Measurements from ENCODE around the gene MFSD6L.

MFSD6L gene

GRCh38 chr17:8844229-8845218 lies 45.4 kb upstream of the MFSD6L start:
- Histone ChIP-seq H3K4me2 (ENCODE audit: low read depth, low read length, poor library complexity, severe bottlenecking) (no peak overlapping the region), H3K9me2 (replicated peaks; ENCODE audit: low read depth, low read length) (no peaks in the 10 kb centered on the region), H3K9ac (ENCODE audit: low read depth, low read length, poor library complexity, severe bottlenecking) (no peak overlapping the region), H3K4me1 (ENCODE audit: insufficient read depth, low read length, poor library complexity, severe bottlenecking) (no peaks in the 10 kb centered on the region), H2AFZ (ENCODE audit: low read length) (no peak overlapping the region), H3K36me3 (ENCODE audit: insufficient read depth, low read length) (peaks cover 60% of the 10 kb centered on the region; the same call in 1 of the 2 replicates), H3K79me2 (ENCODE audit: insufficient read depth, low read length) (no peaks in the 10 kb centered on the region), H3K9me3 (ENCODE audit: insufficient read depth, low read depth, low read length) (no peaks in the 10 kb centered on the region), H3K4me3 (ENCODE audit: low read length, poor library complexity, severe bottlenecking) (no peak overlapping the region), H3K27me3 (ENCODE audit: insufficient read depth, low read length, poor library complexity, severe bottlenecking) (no peaks in the 10 kb centered on the region), H4K20me1 (ENCODE audit: insufficient read depth, low read length, poor library complexity, severe bottlenecking) (no peaks in the 10 kb centered on the region), H3F3A (ENCODE audit: low read depth) (no peaks in the 10 kb centered on the region)
- TF ChIP-seq CTCF (conservative IDR thresholded peaks at IDR 0.05; ENCODE audit: low read length) (no peak), EZH2phosphoT487 (IDR thresholded peaks at IDR 0.05; ENCODE audit: borderline replicate concordance) (no peak)

- peaks cover 55% of the 10 kb centered on the region; the same call in 1 of the 2 replicates for H3K36me3 ChIP-seq (ENCODE audit: insufficient read depth, low read length)
- H3K79me2 ChIP-seq (ENCODE audit: insufficient read depth, low read length) = no peaks in the 10 kb centered on the region
- no peak overlapping the region for H3K4me2 ChIP-seq (ENCODE audit: low read depth, low read length, poor library complexity, severe bottlenecking)
- no peak overlapping the region for H2AFZ ChIP-seq (ENCODE audit: low read length)
- no peaks in the 10 kb centered on the region for H3K4me1 ChIP-seq (ENCODE audit: insufficient read depth, low read length, poor library complexity, severe bottlenecking)
- no peaks in the 10 kb centered on the region for H3K9me3 ChIP-seq (ENCODE audit: insufficient read depth, low read depth, low read length)
- no peak overlapping the region for H3K9ac ChIP-seq (ENCODE audit: low read depth, low read length, poor library complexity, severe bottlenecking)
- H3K9me2 ChIP-seq (replicated peaks; ENCODE audit: low read depth, low read length) = no peaks in the 10 kb centered on the region
- H4K20me1 ChIP-seq (ENCODE audit: insufficient read depth, low read length, poor library complexity, severe bottlenecking) = no peaks in the 10 kb centered on the region
- H3F3A ChIP-seq (ENCODE audit: low read depth) = no peaks in the 10 kb centered on the region
- no peak overlapping the region for H3K4me3 ChIP-seq (ENCODE audit: low read length, poor library complexity, severe bottlenecking)
- no peaks in the 10 kb centered on the region for H3K27me3 ChIP-seq (ENCODE audit: insufficient read depth, low read length, poor library complexity, severe bottlenecking)
- TF ChIP-seq EZH2phosphoT487 (IDR thresholded peaks at IDR 0.05; ENCODE audit: borderline replicate concordance) (no peak), CTCF (conservative IDR thresholded peaks at IDR 0.05; ENCODE audit: low read length) (no peak)
These were observed 44.2 kb upstream of the MFSD6L start for GRCh38 chr17:8843344-8843743.

- Histone ChIP-seq H3K36me3 (ENCODE audit: insufficient read depth, low read length) (peaks cover 51% of the 10 kb centered on the region; the same call in 1 of the 2 replicates), H4K20me1 (ENCODE audit: insufficient read depth, low read length, poor library complexity, severe bottlenecking) (no peaks in the 10 kb centered on the region), H3K4me3 (ENCODE audit: low read length, poor library complexity, severe bottlenecking) (no peak overlapping the region), H3K4me2 (ENCODE audit: low read depth, low read length, poor library complexity, severe bottlenecking) (no peak overlapping the region), H3F3A (ENCODE audit: low read depth) (no peaks in the 10 kb centered on the region), H3K9me3 (ENCODE audit: insufficient read depth, low read depth, low read length) (no peaks in the 10 kb centered on the region), H3K9ac (ENCODE audit: low read depth, low read length, poor library complexity, severe bottlenecking) (no peak overlapping the region), H3K9me2 (replicated peaks; ENCODE audit: low read depth, low read length) (no peaks in the 10 kb centered on the region), H3K27me3 (ENCODE audit: insufficient read depth, low read length, poor library complexity, severe bottlenecking) (no peaks in the 10 kb centered on the region), H3K79me2 (ENCODE audit: insufficient read depth, low read length) (no peaks in the 10 kb centered on the region), H3K4me1 (ENCODE audit: insufficient read depth, low read length, poor library complexity, severe bottlenecking) (no peaks in the 10 kb centered on the region), H2AFZ (ENCODE audit: low read length) (no peak overlapping the region)
- no peak for TF ChIP-seq CTCF (conservative IDR thresholded peaks at IDR 0.05; ENCODE audit: low read length)
These were observed 42.7 kb upstream of the MFSD6L start for GRCh38 chr17:8841844-8842243.

All from Loucy (cell line).